ENCODE results near the gene GCK. TPM values are rescaled to one million over a fixed set of nuclear protein-coding genes. Genes with fewer than 3 reads are reported as not detected.

GCK gene
- total and polyA plus RNA-seq, 4 donors: 0.09 to 12.7 (median 0.44) TPM

- TF ChIP-seq FOXA2 (IDR thresholded peaks at IDR 0.05): no peak
- no peak for TF ChIP-seq HNF4A (conservative IDR thresholded peaks at IDR 0.05)
- TF ChIP-seq ATF3 (IDR thresholded peaks at IDR 0.05): no peak
- TF ChIP-seq SP1 (IDR thresholded peaks at IDR 0.05): no peak
- TF ChIP-seq RAD21 (IDR thresholded peaks at IDR 0.05): no peak
- TF ChIP-seq NR2F2 (IDR thresholded peaks at IDR 0.05): no peak
- TF ChIP-seq GABPA (IDR thresholded peaks at IDR 0.05 in 1 of 2, conservative IDR thresholded peaks at IDR 0.05 in 1 of 2): no peak
- no peak for TF ChIP-seq EGR1 (IDR thresholded peaks at IDR 0.05; ENCODE audit: low read depth in 2 of 2)
- no peak for TF ChIP-seq ZBTB33 (IDR thresholded peaks at IDR 0.05)
- no peak for TF ChIP-seq YY1 (IDR thresholded peaks at IDR 0.05)
- TF ChIP-seq RXRA (IDR thresholded peaks at IDR 0.05): no peak
- TF ChIP-seq CTCF (IDR thresholded peaks at IDR 0.05; ENCODE audit: low read depth, low read length, missing input control): no peak
- H3K4me3 ChIP-seq (ENCODE audit: low read depth in 1 of 3, low read length in 3 of 3): no peak overlapping the region
- no peaks in the 10 kb centered on the region for H3K9me3 ChIP-seq (ENCODE audit: control insufficient read depth in 4 of 4, low read length in 3 of 4)
- WGBS: 86% methylated on average over 16 of the region's 16 CpGs
- H3K36me3 ChIP-seq (ENCODE audit: control insufficient read depth in 4 of 4, insufficient read depth in 3 of 4, low read depth in 1 of 4, low read length in 3 of 4): peaks cover 3 to 22% (median 12%) of the 10 kb centered on the region in 4 donors
- no peaks in the 10 kb centered on the region for H3K27me3 ChIP-seq (ENCODE audit: control insufficient read depth in 4 of 4, insufficient read depth in 4 of 4, low read length in 3 of 4)
- H3K4me1 ChIP-seq (ENCODE audit: control insufficient read depth in 4 of 4, insufficient read depth in 4 of 4, low read length in 3 of 4): peaks cover 0 to 4% (median 2%) of the 10 kb centered on the region in 4 donors
- no peak for DNase-seq (ENCODE audit: low spot score)
- no peak overlapping the region for H3K9ac ChIP-seq (ENCODE audit: low read depth in 1 of 2, low read length in 2 of 2)
- no peak overlapping the region for H3K27ac ChIP-seq (ENCODE audit: low read depth in 1 of 2, low read length in 2 of 2)
Observed at GRCh38 chr7:44111761-44112160, 77.5 kb downstream of the GCK start.

- Histone ChIP-seq H3K9me3 (ENCODE audit: control insufficient read depth in 4 of 4, low read length in 3 of 4) (no peaks in the 10 kb centered on the region), H3K9ac (ENCODE audit: low read depth in 1 of 2, low read length in 2 of 2) (no peak overlapping the region), H3K4me3 (ENCODE audit: low read depth in 1 of 3, low read length in 3 of 3) (no peak overlapping the region), H3K4me1 (ENCODE audit: control insufficient read depth in 4 of 4, insufficient read depth in 4 of 4, low read length in 3 of 4) (peaks cover 0 to 4% (median 2%) of the 10 kb centered on the region in 4 donors), H3K27me3 (ENCODE audit: control insufficient read depth in 4 of 4, insufficient read depth in 4 of 4, low read length in 3 of 4) (no peaks in the 10 kb centered on the region), H3K27ac (ENCODE audit: low read depth in 1 of 2, low read length in 2 of 2) (no peak overlapping the region), H3K36me3 (ENCODE audit: control insufficient read depth in 4 of 4, insufficient read depth in 3 of 4, low read depth in 1 of 4, low read length in 3 of 4) (peaks cover 3 to 15% (median 8%) of the 10 kb centered on the region in 4 donors)
- DNase-seq (ENCODE audit: low spot score): no peak
- no peak for TF ChIP-seq YY1 (IDR thresholded peaks at IDR 0.05)
- no peak for TF ChIP-seq SP1 (IDR thresholded peaks at IDR 0.05)
- TF ChIP-seq RAD21 (IDR thresholded peaks at IDR 0.05): no peak
- no peak for TF ChIP-seq CTCF (IDR thresholded peaks at IDR 0.05; ENCODE audit: low read depth, low read length, missing input control)
- TF ChIP-seq HNF4A (conservative IDR thresholded peaks at IDR 0.05): no peak
- no peak for TF ChIP-seq REST (IDR thresholded peaks at IDR 0.05)
- no peak for TF ChIP-seq ZBTB33 (IDR thresholded peaks at IDR 0.05)
- TF ChIP-seq JUND (IDR thresholded peaks at IDR 0.05): no peak
- no peak for TF ChIP-seq EGR1 (IDR thresholded peaks at IDR 0.05; ENCODE audit: low read depth in 2 of 2)
- no peak for TF ChIP-seq RXRA (IDR thresholded peaks at IDR 0.05)
- TF ChIP-seq ATF3 (IDR thresholded peaks at IDR 0.05): no peak
- 84% methylated on average over 27 of the region's 27 CpGs for WGBS
Observed at GRCh38 chr7:44110719-44111635, 78.3 kb downstream of the GCK start.
